Calu3 (cell line): ENCODE data around the gene KAT2B. TPM values are rescaled to one million over a fixed set of nuclear protein-coding genes. Genes with fewer than 3 reads are reported as not detected.

Experiments
- BruUV-seq: library from RNA; stranded (reverse); fragments of 400-500 nt; replicated peaks from 2 replicates; lab custom pipeline; 2021; lab: Mats Ljungman, UMichigan
- CTCF ChIA-PET: fragments of 300-600 bp; sonication (Branson Sonifier 250); formaldehyde crosslinking; loops from one replicate; lab custom pipeline; 2022; ENCODE audit warnings: antibody characterized with exemption; lab: Charles Lee
- DNase-seq: peaks from one replicate; pipeline ENCODE4 v3.0.0; 2022
- H3K27ac Mint-ChIP-seq: one replicate; pipeline ENCODE4 v1.8.0; 2022; ENCODE audit warnings: mixed read lengths; ENCODE audit not compliant: unreplicated experiment
- H3K27me3 Mint-ChIP-seq: one replicate; pipeline ENCODE4 v1.8.0; 2022; ENCODE audit warnings: mixed read lengths; ENCODE audit not compliant: unreplicated experiment
- H3K36me3 Mint-ChIP-seq: one replicate; pipeline ENCODE4 v1.8.0; 2022; ENCODE audit warnings: mild to moderate bottlenecking, moderate library complexity, mixed read lengths; ENCODE audit not compliant: insufficient read depth, unreplicated experiment
- H3K4me1 Mint-ChIP-seq: one replicate; pipeline ENCODE4 v1.8.0; 2022; ENCODE audit warnings: mild to moderate bottlenecking, low read depth, mixed read lengths; ENCODE audit not compliant: unreplicated experiment
- H3K4me3 Mint-ChIP-seq: one replicate; pipeline ENCODE4 v1.8.0; 2022; ENCODE audit warnings: mild to moderate bottlenecking, low read depth, moderate library complexity, mixed read lengths; ENCODE audit not compliant: unreplicated experiment
- H3K9me3 Mint-ChIP-seq: one replicate; pipeline ENCODE4 v1.8.0; 2022; ENCODE audit warnings: low read depth, mixed read lengths; ENCODE audit not compliant: unreplicated experiment
- CTCF ChIP-seq: fragments of 200-600 bp; IDR thresholded peaks from one replicate; pipeline ENCODE4 v1.8.0; 2022; ENCODE audit warnings: antibody characterized with exemption; ENCODE audit not compliant: unreplicated experiment
- intact Hi-C: fragments of 100-400 bp; cut with micrococcal nuclease; formaldehyde crosslinking; loops from one replicate; pipeline ENCODE4 v1.10.0; 2022; ENCODE audit not compliant: unreplicated experiment
- total RNA-seq: library from RNA; stranded (reverse); gene quantifications from 2 replicates; pipeline ENCODE4 v1.2.3, GENCODE V29; 2022

The KAT2B gene
- total RNA-seq, 1 experiment from 2014 or later: 13.8 TPM

GRCh38 chr3:20047341-20047779 lies 7.1 kb downstream of the KAT2B start:
- no peak overlapping the region for H3K4me3 Mint-ChIP-seq
- no TSS peak for BruUV-seq
- H3K4me1 Mint-ChIP-seq: peaks cover 20% of the 10 kb centered on the region
- H3K9me3 Mint-ChIP-seq: no peaks in the 10 kb centered on the region
- no peak overlapping the region for H3K27ac Mint-ChIP-seq
- no peaks in the 10 kb centered on the region for H3K27me3 Mint-ChIP-seq
- CTCF ChIA-PET: no interaction called here
- no peaks in the 10 kb centered on the region for H3K36me3 Mint-ChIP-seq
- DNase-seq: no peak
- intact Hi-C loops: no loop called here
- TF ChIP-seq CTCF: no peak

DNA sequence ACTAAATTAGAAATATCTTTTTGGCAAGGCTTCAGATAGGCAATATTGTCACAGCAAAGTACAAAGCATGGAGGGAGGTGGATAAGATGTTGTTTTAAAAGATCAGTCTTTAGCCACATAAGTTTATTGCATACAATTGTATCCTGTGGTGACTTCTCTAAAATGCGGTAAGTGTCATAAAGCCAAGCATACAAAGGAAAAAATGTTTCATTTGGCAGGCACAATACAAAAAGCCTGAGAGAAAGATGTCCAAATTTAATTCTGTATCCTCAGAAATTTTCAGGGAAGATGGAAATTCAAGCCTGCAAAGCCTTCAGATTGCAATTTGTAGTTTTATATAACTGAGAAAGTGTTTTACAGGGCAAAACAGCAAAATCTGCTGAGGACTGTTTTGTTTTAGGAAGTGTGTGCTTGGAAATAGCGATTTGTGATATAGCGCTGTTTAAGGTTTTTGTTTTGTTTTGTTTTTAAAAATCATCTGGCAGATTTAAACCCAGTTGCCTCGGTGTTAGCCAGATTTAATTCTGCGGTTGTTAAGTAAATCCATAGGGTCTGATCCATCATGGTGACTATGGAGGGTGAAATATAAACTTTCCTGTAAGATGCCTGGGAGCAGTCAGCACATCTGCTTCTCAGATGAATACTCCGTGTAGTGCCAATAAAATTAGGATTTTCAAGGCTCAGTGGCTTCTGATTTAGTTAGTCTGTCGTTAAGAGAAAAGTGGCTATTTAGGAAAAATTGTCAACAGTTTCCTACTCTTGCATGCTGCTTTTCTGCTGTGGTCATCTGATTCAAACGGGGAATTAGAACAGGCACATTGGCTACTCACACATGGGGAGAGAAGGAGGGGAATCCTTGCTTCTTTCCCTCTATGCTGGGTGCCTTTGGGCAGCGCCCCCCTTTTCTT lies 8.0 kb downstream of the KAT2B start:
- TF ChIP-seq CTCF: no peak
- H3K4me3 Mint-ChIP-seq: no peak overlapping the region
- BruUV-seq: no TSS peak
- intact Hi-C loops: no loop called here
- H3K9me3 Mint-ChIP-seq: no peaks in the 10 kb centered on the region
- H3K27ac Mint-ChIP-seq: no peak overlapping the region
- H3K4me1 Mint-ChIP-seq: peaks cover 14% of the 10 kb centered on the region
- H3K27me3 Mint-ChIP-seq: no peaks in the 10 kb centered on the region
- DNase-seq: no peak
- H3K36me3 Mint-ChIP-seq: no peaks in the 10 kb centered on the region
- CTCF ChIA-PET: no interaction called here

DNA sequence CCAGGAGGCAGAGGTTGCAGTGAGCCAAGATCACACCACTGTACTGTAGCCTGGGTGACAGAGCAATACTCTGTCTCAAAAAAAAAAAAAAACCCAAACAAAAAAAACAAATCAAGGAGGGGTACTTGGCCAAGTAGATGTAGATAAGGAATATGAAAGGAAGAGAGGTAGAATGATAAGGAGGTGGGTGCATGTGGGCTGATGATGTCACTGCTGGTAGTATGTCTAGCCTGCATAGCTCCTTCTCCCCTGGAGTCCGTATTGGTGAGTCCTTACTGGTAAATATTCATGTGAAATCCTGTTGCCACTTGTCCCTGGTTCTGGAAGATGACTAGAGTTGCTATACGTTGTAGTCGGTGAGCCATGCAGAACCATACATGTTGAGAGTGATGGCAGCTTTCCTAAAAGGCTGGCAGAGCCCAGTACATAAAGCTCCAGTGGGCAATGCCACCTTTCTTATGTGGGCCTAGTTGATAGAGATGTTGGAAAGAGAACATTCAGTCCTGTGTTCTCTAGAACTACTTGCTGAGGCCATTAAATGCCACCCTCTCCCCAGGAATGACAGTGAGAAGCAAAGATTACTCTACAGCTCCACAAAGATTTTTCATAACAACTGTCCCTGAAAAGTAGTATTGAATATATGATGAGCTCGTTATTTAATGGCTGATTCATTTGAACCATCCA lies 11.0 kb downstream of the KAT2B start:
- H3K27me3 Mint-ChIP-seq: no peaks in the 10 kb centered on the region
- no peak overlapping the region for H3K27ac Mint-ChIP-seq
- no TSS peak for BruUV-seq
- TF ChIP-seq CTCF: no peak
- CTCF ChIA-PET: interaction anchor here (0.6 kb wide), 1 partner anchor 91 kb away, joined by 5 read pairs; no protein-coding TSS in a partner anchor
- DNase-seq: no peak
- no peaks in the 10 kb centered on the region for H3K4me1 Mint-ChIP-seq
- intact Hi-C loops: no loop called here
- no peak overlapping the region for H3K4me3 Mint-ChIP-seq
- H3K9me3 Mint-ChIP-seq: no peaks in the 10 kb centered on the region
- H3K36me3 Mint-ChIP-seq: no peaks in the 10 kb centered on the region

- Mint-ChIP-seq H3K4me3 (no peak overlapping the region), H3K4me1 (no peaks in the 10 kb centered on the region), H3K27me3 (no peaks in the 10 kb centered on the region), H3K9me3 (no peaks in the 10 kb centered on the region), H3K36me3 (no peaks in the 10 kb centered on the region), H3K27ac (no peak overlapping the region)
- intact Hi-C loops: no loop called here
- DNase-seq: no peak
- CTCF ChIA-PET: no interaction called here
- no peak for TF ChIP-seq CTCF
- BruUV-seq: no TSS peak
Observed at GRCh38 chr3:20052851-20053250, 12.6 kb downstream of the KAT2B start.
